Measurements from ENCODE around the gene TNPO2. TPM values are rescaled to one million over a fixed set of nuclear protein-coding genes. Genes with fewer than 3 reads are reported as not detected.
A peak's percentile ranks its signal among the peaks of the same experiment; 100 is the strongest.

TNPO2 gene
- total and polyA plus RNA-seq, 2 of the 13 experiments (the other 11 are each of a cell fraction or from before 2014, with no cell fraction given), result 31.7 to 61.0 TPM

DNA sequence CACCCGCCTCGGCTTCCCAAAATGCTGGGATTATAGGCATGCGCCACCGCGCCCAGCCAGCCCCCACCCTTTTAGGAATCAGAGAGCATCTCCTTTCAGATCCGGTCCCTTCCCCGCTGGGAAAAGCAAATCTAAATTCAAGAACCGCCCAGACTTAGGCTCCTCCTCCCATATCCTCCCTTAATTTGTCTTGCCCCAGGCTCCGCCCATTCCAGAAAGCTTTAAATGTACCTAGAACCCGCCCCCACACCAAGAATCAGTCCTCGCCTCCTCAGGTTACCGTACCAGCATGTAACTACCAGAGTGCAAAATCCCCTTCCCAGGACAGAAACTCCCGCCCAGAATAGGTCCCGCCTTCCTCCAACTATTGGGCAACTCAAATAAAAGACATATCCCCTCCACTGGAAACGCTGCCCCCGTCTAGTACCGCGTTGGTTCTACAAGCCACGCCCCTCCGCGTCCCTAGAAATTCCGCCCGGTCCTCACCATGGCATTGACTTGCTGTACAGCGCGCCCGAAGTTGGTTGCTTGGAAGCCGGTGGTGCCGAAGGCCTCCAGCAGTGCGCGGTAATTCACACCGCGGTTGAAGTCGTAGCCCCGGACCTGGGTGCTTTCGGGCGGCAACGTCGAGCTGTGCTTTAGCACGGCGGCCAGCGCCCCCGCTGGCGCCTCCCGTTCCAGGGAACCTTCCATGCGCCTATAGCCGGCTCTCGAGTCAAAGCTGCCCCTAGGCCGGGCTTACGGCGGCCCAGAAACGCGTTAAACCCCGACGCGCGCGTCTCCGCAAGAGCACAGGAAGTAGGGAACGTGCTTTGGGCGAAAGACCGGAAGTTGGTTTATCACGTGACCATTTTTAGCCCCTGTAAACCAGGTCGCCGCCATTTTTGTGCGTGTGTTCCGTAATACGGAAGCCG is 42.4 kb downstream of the TNPO2 start, which contains the start of gene DHPS (continued):
- TF ChIP-seq HBP1 (CRISPR knock-in tag; IDR thresholded peaks at IDR 0.05; ENCODE audit: low read depth), result 0 out of 2 replicates have a peak, but pooled peaks have one; percentile 29
- 0 out of 2 replicates have a peak, but pooled peaks have one; percentile 37 for TF ChIP-seq ZFAT (CRISPR knock-in tag; conservative IDR thresholded peaks at IDR 0.05)
- TF ChIP-seq, protein P1, sequence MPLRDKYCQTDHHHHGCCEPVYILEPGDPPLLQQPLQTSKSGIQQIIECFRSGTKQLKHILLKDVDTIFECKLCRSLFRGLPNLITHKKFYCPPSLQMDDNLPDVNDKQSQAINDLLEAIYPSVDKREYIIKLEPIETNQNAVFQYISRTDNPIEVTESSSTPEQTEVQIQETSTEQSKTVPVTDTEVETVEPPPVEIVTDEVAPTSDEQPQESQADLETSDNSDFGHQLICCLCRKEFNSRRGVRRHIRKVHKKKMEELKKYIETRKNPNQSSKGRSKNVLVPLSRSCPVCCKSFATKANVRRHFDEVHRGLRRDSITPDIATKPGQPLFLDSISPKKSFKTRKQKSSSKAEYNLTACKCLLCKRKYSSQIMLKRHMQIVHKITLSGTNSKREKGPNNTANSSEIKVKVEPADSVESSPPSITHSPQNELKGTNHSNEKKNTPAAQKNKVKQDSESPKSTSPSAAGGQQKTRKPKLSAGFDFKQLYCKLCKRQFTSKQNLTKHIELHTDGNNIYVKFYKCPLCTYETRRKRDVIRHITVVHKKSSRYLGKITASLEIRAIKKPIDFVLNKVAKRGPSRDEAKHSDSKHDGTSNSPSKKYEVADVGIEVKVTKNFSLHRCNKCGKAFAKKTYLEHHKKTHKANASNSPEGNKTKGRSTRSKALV (CRISPR knock-in tag; IDR thresholded peaks at IDR 0.05), result peak; percentile 50; the same call in 1 of the 2 replicates
- peak; percentile 93 for TF ChIP-seq ZFY (CRISPR knock-in tag; IDR thresholded peaks at IDR 0.05)
- TF ChIP-seq TFDP2 (CRISPR knock-in tag; IDR thresholded peaks at IDR 0.05), result peak; percentile 85
- no peak for TF ChIP-seq ZNF326 (CRISPR knock-in tag; IDR thresholded peaks at IDR 0.05; ENCODE audit: borderline replicate concordance)
- no peak for TF ChIP-seq NR2F1 (CRISPR knock-in tag; IDR thresholded peaks at IDR 0.05)
- TF ChIP-seq STAT6 (CRISPR knock-in tag; IDR thresholded peaks at IDR 0.05; ENCODE audit: borderline replicate concordance), result no peak
- peak; percentile 77 for TF ChIP-seq POLR2G (IDR thresholded peaks at IDR 0.05; ENCODE audit: low read depth, low read length)
- no peak for TF ChIP-seq ATM (IDR thresholded peaks at IDR 0.05; ENCODE audit: borderline replicate concordance)
- peak; percentile 44 for TF ChIP-seq U2AF1 (optimal IDR thresholded peaks at IDR 0.05; ENCODE audit: low read depth, low read length)
- TF ChIP-seq, protein P2, sequence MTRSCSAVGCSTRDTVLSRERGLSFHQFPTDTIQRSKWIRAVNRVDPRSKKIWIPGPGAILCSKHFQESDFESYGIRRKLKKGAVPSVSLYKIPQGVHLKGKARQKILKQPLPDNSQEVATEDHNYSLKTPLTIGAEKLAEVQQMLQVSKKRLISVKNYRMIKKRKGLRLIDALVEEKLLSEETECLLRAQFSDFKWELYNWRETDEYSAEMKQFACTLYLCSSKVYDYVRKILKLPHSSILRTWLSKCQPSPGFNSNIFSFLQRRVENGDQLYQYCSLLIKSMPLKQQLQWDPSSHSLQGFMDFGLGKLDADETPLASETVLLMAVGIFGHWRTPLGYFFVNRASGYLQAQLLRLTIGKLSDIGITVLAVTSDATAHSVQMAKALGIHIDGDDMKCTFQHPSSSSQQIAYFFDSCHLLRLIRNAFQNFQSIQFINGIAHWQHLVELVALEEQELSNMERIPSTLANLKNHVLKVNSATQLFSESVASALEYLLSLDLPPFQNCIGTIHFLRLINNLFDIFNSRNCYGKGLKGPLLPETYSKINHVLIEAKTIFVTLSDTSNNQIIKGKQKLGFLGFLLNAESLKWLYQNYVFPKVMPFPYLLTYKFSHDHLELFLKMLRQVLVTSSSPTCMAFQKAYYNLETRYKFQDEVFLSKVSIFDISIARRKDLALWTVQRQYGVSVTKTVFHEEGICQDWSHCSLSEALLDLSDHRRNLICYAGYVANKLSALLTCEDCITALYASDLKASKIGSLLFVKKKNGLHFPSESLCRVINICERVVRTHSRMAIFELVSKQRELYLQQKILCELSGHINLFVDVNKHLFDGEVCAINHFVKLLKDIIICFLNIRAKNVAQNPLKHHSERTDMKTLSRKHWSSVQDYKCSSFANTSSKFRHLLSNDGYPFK (CRISPR knock-in tag; IDR thresholded peaks at IDR 0.05; ENCODE audit: borderline replicate concordance), result peak; percentile 93
- peak; percentile 59; the same call in 1 of the 2 replicates for TF ChIP-seq MEF2D (CRISPR knock-in tag; IDR thresholded peaks at IDR 0.05)
